GM23248 (cell line): ENCODE data around the gene ZFPM1. TPM values are rescaled to one million over a fixed set of nuclear protein-coding genes. Genes with fewer than 3 reads are reported as not detected.

Experiments
- DNase-seq: peaks from one replicate; pipeline ENCODE4 v3.0.0-alpha.2; 2015
- H2AFZ ChIP-seq: fragments of 200-600 bp; sonication (generic); 2 replicates; pipeline ENCODE4 v1.6.1; 2016; ENCODE audit warnings: antibody characterized with exemption
- H3F3A ChIP-seq: fragments of 200-600 bp; sonication (generic); 2 replicates; pipeline ENCODE4 v1.6.1; 2016; ENCODE audit warnings: mild to moderate bottlenecking, antibody characterized with exemption, mixed run types; ENCODE audit not compliant: insufficient read depth
- H3K27ac ChIP-seq: fragments of 200-600 bp; sonication (generic); 2 replicates; pipeline ENCODE4 v1.5.1; 2016; ENCODE audit warnings: mild to moderate bottlenecking
- H3K27me3 ChIP-seq: fragments of 200-600 bp; sonication (generic); replicated peaks from 2 replicates; pipeline ENCODE4 v1.6.1; 2016; ENCODE audit warnings: mild to moderate bottlenecking; ENCODE audit not compliant: insufficient read depth
- H3K36me3 ChIP-seq: fragments of 200-600 bp; sonication (generic); 2 replicates; pipeline ENCODE4 v1.6.1; 2016; ENCODE audit warnings: low read depth, mild to moderate bottlenecking
- H3K4me1 ChIP-seq: fragments of 200-600 bp; sonication (generic); 2 replicates; pipeline ENCODE4 v1.6.1; 2016; ENCODE audit warnings: mild to moderate bottlenecking; ENCODE audit not compliant: insufficient read depth
- H3K4me2 ChIP-seq: fragments of 200-600 bp; sonication (generic); one replicate; pipeline ENCODE4 v1.6.1; 2016; ENCODE audit warnings: mild to moderate bottlenecking; ENCODE audit not compliant: unreplicated experiment
- H3K4me3 ChIP-seq: fragments of 200-600 bp; sonication (generic); 2 replicates; pipeline ENCODE4 v1.5.1; 2016; ENCODE audit warnings: mild to moderate bottlenecking
- H3K79me2 ChIP-seq: fragments of 200-600 bp; sonication (generic); 2 replicates; pipeline ENCODE4 v1.6.1; 2016; ENCODE audit warnings: mild to moderate bottlenecking; ENCODE audit not compliant: insufficient read depth
- H3K9ac ChIP-seq: fragments of 200-600 bp; sonication (generic); 2 replicates; pipeline ENCODE4 v1.6.1; 2016; ENCODE audit warnings: mild to moderate bottlenecking
- H3K9me2 ChIP-seq: fragments of 200-600 bp; sonication (generic); 2 replicates; pipeline ENCODE4 v1.6.1; 2016; ENCODE audit warnings: mixed run types, mild to moderate bottlenecking, moderate library complexity; ENCODE audit not compliant: insufficient read depth
- H3K9me3 ChIP-seq: fragments of 200-600 bp; sonication (generic); one replicate; pipeline ENCODE4 v1.6.1; 2017; ENCODE audit warnings: low read depth
- H4K20me1 ChIP-seq: fragments of 200-600 bp; sonication (generic); 2 replicates; pipeline ENCODE4 v1.6.0; 2016; ENCODE audit not compliant: insufficient read depth
- EZH2 ChIP-seq: fragments of 200-600 bp; sonication (generic); IDR thresholded peaks from 2 replicates; pipeline ENCODE4 v1.6.1; 2018; ENCODE audit warnings: antibody characterized with exemption, mild to moderate bottlenecking; ENCODE audit not compliant: insufficient read depth, poor library complexity, severe bottlenecking
- EZH2phosphoT487 ChIP-seq: fragments of 200-600 bp; sonication (generic); IDR thresholded peaks from 2 replicates; pipeline ENCODE4 v1.6.1; 2018; ENCODE audit warnings: antibody characterized with exemption, moderate library complexity, mild to moderate bottlenecking, low read depth; ENCODE audit not compliant: insufficient read depth
- WGBS, 2 experiments: methylation state at CpG; one replicate each; pipeline ENCODE4 v1.1.6; 2015 to 2017; ENCODE audit warnings: low lambda C conversion rate in 2 of 2, low coverage in 1 of 2; ENCODE audit errors: missing lambda C conversion rate in 2 of 2; 5-methylcytosine and 5-hydroxymethylcytosine counted together
- in situ Hi-C: fragments of 300-500 bp; cut with MboI; formaldehyde crosslinking; loops from 2 replicates; pipeline ENCODE4 v1.15.0; 2020
- polyA plus RNA-seq: library from polyadenylated mRNA; unstranded; fragments of >200 nt; fragmentation: Nextera tagmentation; extraction: Ambion mirVana; gene quantifications from 2 replicates; pipeline ENCODE4 v1.2.1, GENCODE V29; 2016
- total RNA-seq: library from RNA; depleted of rRNA; stranded (reverse); fragments of >200 nt; shearing (Covaris generic); gene quantifications from 2 replicates; pipeline ENCODE4 v1.2.3, GENCODE V29; 2014

Gene ZFPM1
- total and polyA plus RNA-seq, 2 experiments from 2014 or later = 0.06 to 2.4 TPM

- no peak for TF ChIP-seq EZH2phosphoT487
- no peak for TF ChIP-seq EZH2
- peak; percentile 99 for DNase-seq
- H3K9ac ChIP-seq = peak within 1 kb of the TSS; percentile 85
- WGBS, 2 experiments = 1% methylated on average over 40 to 77 of the region's 90 CpGs
- H3K9me3 ChIP-seq = no peaks in the 10 kb centered on the region
- in situ Hi-C loops = no loop called here
- H3K4me1 ChIP-seq = peaks cover 17% of the 10 kb centered on the region
- peak within 1 kb of the TSS; percentile 62 for H3K27ac ChIP-seq
- H3F3A ChIP-seq = peaks cover 8% of the 10 kb centered on the region; the same call in 1 of the 2 replicates
- peak within 1 kb of the TSS; percentile 98 for H3K4me2 ChIP-seq
- no peaks in the 10 kb centered on the region for H4K20me1 ChIP-seq
- no peaks in the 10 kb centered on the region for H3K9me2 ChIP-seq
- peaks cover 43% of the 10 kb centered on the region for H3K79me2 ChIP-seq
- peak within 1 kb of the TSS; percentile 87 for H2AFZ ChIP-seq
- no peaks in the 10 kb centered on the region for H3K27me3 ChIP-seq
- peak within 1 kb of the TSS; percentile 92 for H3K4me3 ChIP-seq
- H3K36me3 ChIP-seq = no peaks in the 10 kb centered on the region
These were observed 117.1 kb downstream of the ZFPM1 start, which contains the start of gene ZC3H18 for GRCh38 chr16:88569985-88570690. Gene ZC3H18, plus strand, starts transcription at chr16:88570403. Its CDS starts 6,721 bp downstream, at chr16:88577124.

- H2AFZ ChIP-seq = peak overlapping the region; percentile 72
- TF ChIP-seq EZH2 (no peak), EZH2phosphoT487 (no peak)
- peak overlapping the region; percentile 85 for H3K9ac ChIP-seq
- H3K27me3 ChIP-seq = no peaks in the 10 kb centered on the region
- peaks cover 17% of the 10 kb centered on the region for H3K4me1 ChIP-seq
- H4K20me1 ChIP-seq = no peaks in the 10 kb centered on the region
- peak overlapping the region; percentile 62 for H3K27ac ChIP-seq
- in situ Hi-C loops = no loop called here
- no peaks in the 10 kb centered on the region for H3K9me3 ChIP-seq
- WGBS, 2 experiments = 1 to 2% methylated on average over 22 to 29 of the region's 35 CpGs
- no peaks in the 10 kb centered on the region for H3K9me2 ChIP-seq
- peak overlapping the region; percentile 92 for H3K4me3 ChIP-seq
- H3F3A ChIP-seq = peaks cover 8% of the 10 kb centered on the region; the same call in 1 of the 2 replicates
- H3K4me2 ChIP-seq = peak overlapping the region; percentile 98
- peaks cover 46% of the 10 kb centered on the region for H3K79me2 ChIP-seq
- no peaks in the 10 kb centered on the region for H3K36me3 ChIP-seq
- DNase-seq = peak; percentile 62
These were observed 117.6 kb downstream of the ZFPM1 start for GRCh38 chr16:88570691-88571092.

DNA sequence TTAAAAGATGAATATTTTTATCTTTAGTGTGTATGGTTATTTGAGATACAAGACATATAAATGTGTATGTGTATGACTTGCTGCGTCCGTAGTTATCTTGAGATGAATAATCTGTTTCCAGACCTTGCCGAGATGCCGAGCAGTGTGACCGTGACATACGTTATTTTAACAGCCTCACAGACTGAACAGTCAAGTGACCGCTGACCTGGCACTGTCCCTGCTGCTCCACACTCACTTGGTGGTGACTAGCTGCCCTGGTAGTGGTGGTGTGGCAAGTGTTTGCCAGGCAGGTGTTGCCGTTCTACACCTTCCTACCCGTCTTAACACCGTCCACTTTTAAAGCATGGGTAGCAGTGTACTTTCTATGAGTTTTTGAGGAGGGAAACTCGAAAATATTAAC is 122.2 kb downstream of the ZFPM1 start:
- in situ Hi-C loops = no loop called here
- Histone ChIP-seq H2AFZ (no peak overlapping the region), H3K4me2 (no peak overlapping the region), H3K9ac (no peak overlapping the region), H3K27me3 (no peaks in the 10 kb centered on the region), H3F3A (peaks cover 3% of the 10 kb centered on the region; the same call in 1 of the 2 replicates), H4K20me1 (no peaks in the 10 kb centered on the region), H3K9me2 (no peaks in the 10 kb centered on the region), H3K9me3 (no peaks in the 10 kb centered on the region), H3K4me3 (no peak overlapping the region), H3K36me3 (peaks cover 9% of the 10 kb centered on the region; the same call in 1 of the 2 replicates), H3K27ac (no peak overlapping the region), H3K4me1 (peaks cover 9% of the 10 kb centered on the region), H3K79me2 (peaks cover 80% of the 10 kb centered on the region)
- WGBS, 2 experiments = 97 to 98% methylated on average over 11 of the region's 11 CpGs
- no peak for DNase-seq
- TF ChIP-seq EZH2 = no peak
- TF ChIP-seq EZH2phosphoT487 = no peak

DNA sequence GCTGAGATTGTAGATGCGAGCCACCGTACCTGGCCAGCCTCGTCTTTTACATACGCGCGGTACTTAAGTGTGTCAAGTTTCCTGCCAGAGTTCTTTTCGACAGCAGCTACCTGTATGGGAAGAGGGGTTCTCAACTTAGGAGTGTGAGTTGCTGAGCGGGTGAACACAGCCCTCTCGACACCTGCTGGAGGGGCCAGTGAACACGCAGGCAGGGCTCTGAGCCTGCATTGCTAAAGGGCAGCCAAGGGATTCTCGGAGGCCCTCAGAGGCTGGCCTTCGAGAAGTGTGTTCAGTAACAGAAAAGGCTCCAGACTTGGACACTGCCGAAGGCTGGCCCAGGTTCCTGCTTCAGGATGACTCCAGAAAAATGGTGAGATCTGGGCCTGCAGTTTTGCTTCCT is 123.2 kb downstream of the ZFPM1 start:
- 86 to 89% methylated on average over 13 of the region's 13 CpGs for WGBS, 2 experiments
- H4K20me1 ChIP-seq = no peaks in the 10 kb centered on the region

More for the DNA sequence above, 123.2 kb downstream of the ZFPM1 start:
- no peak overlapping the region for H3K27ac ChIP-seq
- no peak overlapping the region for H3K9ac ChIP-seq
- H3K79me2 ChIP-seq = peaks cover 83% of the 10 kb centered on the region
- H3K9me3 ChIP-seq = no peaks in the 10 kb centered on the region
- H3K4me1 ChIP-seq = peaks cover 7% of the 10 kb centered on the region
- TF ChIP-seq EZH2 (no peak), EZH2phosphoT487 (no peak)
- no peaks in the 10 kb centered on the region for H3K27me3 ChIP-seq
- H3K4me3 ChIP-seq = no peak overlapping the region
- no peak for DNase-seq
- in situ Hi-C loops = no loop called here
- peaks cover 9% of the 10 kb centered on the region; the same call in 1 of the 2 replicates for H3K36me3 ChIP-seq
- no peak overlapping the region for H3K4me2 ChIP-seq
- H2AFZ ChIP-seq = no peak overlapping the region
- H3K9me2 ChIP-seq = no peaks in the 10 kb centered on the region
- H3F3A ChIP-seq = no peaks in the 10 kb centered on the region
